GM21367 (cell line): ENCODE measurements around the gene CFAP74.
A peak's percentile ranks its signal among the peaks of the same experiment; 100 is the strongest.

ENCODE experiments used
- ATAC-seq: cut with Tn5 transposase; IDR thresholded peaks from one replicate; pipeline ENCODE4 v1.9.1; 2021; ENCODE audit not compliant: unreplicated experiment

The CFAP74 gene

GRCh38 chr1:1919304-1920056 is 84.1 kb downstream of the CFAP74 start:
- ATAC-seq = peak; percentile 72

- ATAC-seq = peak; percentile 9
Measured at GRCh38 chr1:1918901-1919303, 84.7 kb downstream of the CFAP74 start, which contains the start of gene TMEM52. TMEM52 (minus strand) TSS chr1:1919279; CDS start chr1:1919265, 14 bp downstream.

GRCh38 chr1:1917995-1918900 is 85.3 kb downstream of the CFAP74 start:
- ATAC-seq = no peak

GRCh38 chr1:1917304-1917976 is 86.1 kb downstream of the CFAP74 start:
- no peak for ATAC-seq

- ATAC-seq = no peak
Measured at GRCh38 chr1:1916851-1917251, 86.7 kb downstream of the CFAP74 start.

- ATAC-seq = no peak
Measured at GRCh38 chr1:1915911-1916840, 87.4 kb downstream of the CFAP74 start.

GRCh38 chr1:1914971-1915692 is 88.5 kb downstream of the CFAP74 start, which contains the start of gene CALML6:
CALML6 (plus strand) TSS chr1:1915260; CDS start chr1:1915281, 21 bp downstream.
- ATAC-seq = no peak

GRCh38 chr1:1914101-1914970 is 89.2 kb downstream of the CFAP74 start:
- ATAC-seq = no peak

GRCh38 chr1:1911350-1912041 is 92.1 kb downstream of the CFAP74 start:
- no peak for ATAC-seq

- no peak for ATAC-seq
Measured at GRCh38 chr1:1910651-1911331, 92.8 kb downstream of the CFAP74 start.

- ATAC-seq = no peak
Measured at GRCh38 chr1:1910033-1910465, 93.5 kb downstream of the CFAP74 start.

GRCh38 chr1:1908506-1908791 is 95.1 kb downstream of the CFAP74 start:
- ATAC-seq = no peak

GRCh38 chr1:1907098-1907736 is 96.4 kb downstream of the CFAP74 start:
- ATAC-seq = no peak

- ATAC-seq = no peak
Measured at GRCh38 chr1:1906185-1907097, 97.1 kb downstream of the CFAP74 start.

GRCh38 chr1:1903224-1903623 is 100.4 kb downstream of the CFAP74 start:
- ATAC-seq = no peak
